ENCODE measurements around the gene ROBO1.
A peak's percentile ranks its signal among the peaks of the same experiment; 100 is the strongest.

DNA sequence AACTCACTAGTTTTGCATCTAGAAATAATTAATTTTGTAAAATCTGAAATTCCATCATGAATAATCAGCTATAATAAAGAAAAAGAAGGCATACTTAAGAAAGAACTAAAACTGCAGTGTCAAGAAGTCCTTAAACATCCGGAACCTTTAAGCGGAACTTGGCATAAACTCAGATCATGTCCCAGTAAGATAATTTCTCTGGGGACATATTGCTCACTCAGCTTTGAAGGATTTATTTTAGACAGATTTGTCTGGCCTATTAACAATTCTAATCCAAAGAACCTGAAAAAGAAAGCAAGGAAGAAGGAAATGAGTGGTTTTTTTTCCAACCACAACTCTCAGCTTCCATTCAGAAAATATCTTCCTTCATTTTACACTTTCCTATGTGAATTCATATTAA lies 850.3 kb downstream of the ROBO1 start:
- TF ChIP-seq FOXP2 (optimal IDR thresholded peaks at IDR 0.05; ENCODE audit: control extremely low read depth, extremely low read length, insufficient read depth) = no peak
- TF ChIP-seq EZH2 (IDR thresholded peaks at IDR 0.05) = no peak
- TF ChIP-seq POLR2AphosphoS5 (IDR thresholded peaks at IDR 0.05; ENCODE audit: borderline replicate concordance, low read depth, low read length) = peak; percentile 48; the same call in 1 of the 2 replicates

Data from SK-N-MC (cell line).